Neural progenitor cell (in vitro differentiated cells): ENCODE results near the gene KLHL7. TPM values are rescaled to one million over a fixed set of nuclear protein-coding genes. Genes with fewer than 3 reads are reported as not detected.

Experiments
- DNase-seq: peaks from one replicate; pipeline ENCODE4 v3.0.0-alpha.2; 2016; ENCODE audit warnings: low spot score
- H2AFZ ChIP-seq: fragments of 200-600 bp; sonication (generic); replicated peaks from 2 replicates; pipeline ENCODE4 v1.6.1; 2016; ENCODE audit warnings: antibody characterized with exemption
- H3F3A ChIP-seq: fragments of 200-600 bp; sonication (generic); 2 replicates; pipeline ENCODE4 v1.6.1; 2016; ENCODE audit warnings: antibody characterized with exemption, low read depth
- H3K27ac ChIP-seq: fragments of 200-600 bp; sonication (generic); 2 replicates; pipeline ENCODE4 v1.5.1; 2016; ENCODE audit warnings: mild to moderate bottlenecking
- H3K27me3 ChIP-seq: fragments of 200-600 bp; sonication (generic); 2 replicates; pipeline ENCODE4 v1.6.1; 2016; ENCODE audit warnings: mild to moderate bottlenecking, moderate library complexity
- H3K36me3 ChIP-seq: fragments of 200-600 bp; sonication (generic); 2 replicates; pipeline ENCODE4 v1.5.1; 2016
- H3K4me1 ChIP-seq: fragments of 200-600 bp; sonication (generic); 2 replicates; pipeline ENCODE4 v1.6.1; 2016; ENCODE audit warnings: mixed run types
- H3K4me2 ChIP-seq: fragments of 200-600 bp; sonication (generic); 2 replicates; pipeline ENCODE4 v1.6.1; 2016
- H3K4me3 ChIP-seq: fragments of 200-600 bp; sonication (generic); 2 replicates; pipeline ENCODE4 v1.5.1; 2016
- H3K79me2 ChIP-seq: fragments of 200-600 bp; sonication (generic); 2 replicates; pipeline ENCODE4 v1.6.1; 2016; ENCODE audit warnings: low read depth
- H3K9ac ChIP-seq: fragments of 200-600 bp; sonication (generic); 2 replicates; pipeline ENCODE4 v1.6.1; 2016
- H3K9me3 ChIP-seq: fragments of 200-600 bp; sonication (generic); 2 replicates; pipeline ENCODE4 v1.5.1; 2016; ENCODE audit warnings: low read depth
- H4K20me1 ChIP-seq: fragments of 200-600 bp; sonication (generic); 2 replicates; pipeline ENCODE4 v1.6.1; 2016; ENCODE audit warnings: low read depth
- H3K27ac Mint-ChIP-seq: 3 replicates; pipeline ENCODE4 v1.8.0; 2021; ENCODE audit warnings: mixed read lengths
- H3K27me3 Mint-ChIP-seq: 2 replicates; pipeline ENCODE4 v1.8.0; 2022; ENCODE audit warnings: low read depth, mild to moderate bottlenecking, inconsistent platforms, moderate library complexity, mixed read lengths; ENCODE audit not compliant: insufficient read depth
- H3K36me3 Mint-ChIP-seq: 3 replicates; pipeline ENCODE4 v1.8.0; 2021; ENCODE audit warnings: mixed read lengths
- H3K4me1 Mint-ChIP-seq: 3 replicates; pipeline ENCODE4 v1.8.0; 2021; ENCODE audit warnings: mixed read lengths
- H3K4me3 Mint-ChIP-seq: 3 replicates; pipeline ENCODE4 v1.8.0; 2021; ENCODE audit warnings: mild to moderate bottlenecking, moderate library complexity, mixed read lengths
- H3K9me3 Mint-ChIP-seq: 3 replicates; pipeline ENCODE4 v1.8.0; 2020; ENCODE audit warnings: mixed read lengths
- CTCF ChIP-seq: fragments of 200-600 bp; sonication (generic); IDR thresholded peaks from 2 replicates; pipeline ENCODE4 v1.5.1; 2017; ENCODE audit warnings: antibody characterized with exemption, mild to moderate bottlenecking
- EZH2 ChIP-seq: fragments of 200-600 bp; sonication (generic); IDR thresholded peaks from 2 replicates; pipeline ENCODE4 v1.6.1; 2017; ENCODE audit warnings: antibody characterized with exemption, mild to moderate bottlenecking, moderate library complexity
- EZH2phosphoT487 ChIP-seq: fragments of 200-600 bp; sonication (generic); IDR thresholded peaks from 2 replicates; pipeline ENCODE4 v1.6.1; 2017; ENCODE audit warnings: antibody characterized with exemption
- total RNA-seq: library from RNA; depleted of rRNA; stranded (reverse); fragments of >200 nt; gene quantifications from 2 replicates; pipeline ENCODE4 v1.2.3, GENCODE V29; 2015; ENCODE audit warnings: low replicate concordance

The KLHL7 gene
- total RNA-seq, 1 donor from 2014 or later = 117 TPM

GRCh38 chr7:23205577-23205908 is 100.0 kb downstream of the KLHL7 start:
- Histone ChIP-seq H3K9ac (no peak overlapping the region), H3K27me3 (no peaks in the 10 kb centered on the region), H3K79me2 (no peaks in the 10 kb centered on the region), H3K4me1 (no peaks in the 10 kb centered on the region), H3K4me3 (no peak overlapping the region), H3K27ac (no peak overlapping the region), H2AFZ (no peak overlapping the region), H3F3A (no peaks in the 10 kb centered on the region), H3K4me2 (no peak overlapping the region), H3K9me3 (no peaks in the 10 kb centered on the region), H3K36me3 (no peaks in the 10 kb centered on the region), H4K20me1 (no peaks in the 10 kb centered on the region)
- Mint-ChIP-seq H3K36me3 (peaks cover 12% of the 10 kb centered on the region), H3K27ac (no peak overlapping the region), H3K9me3 (no peaks in the 10 kb centered on the region), H3K4me1 (no peaks in the 10 kb centered on the region), H3K4me3 (no peak overlapping the region), H3K27me3 (no peaks in the 10 kb centered on the region)
- TF ChIP-seq EZH2phosphoT487 = no peak
- no peak for TF ChIP-seq EZH2
- no peak for TF ChIP-seq CTCF
- no peak for DNase-seq

GRCh38 chr7:23205909-23206767 is 100.6 kb downstream of the KLHL7 start:
- H3K4me1 ChIP-seq = no peaks in the 10 kb centered on the region
- H3K27me3 ChIP-seq = no peaks in the 10 kb centered on the region
- H3K79me2 ChIP-seq = no peaks in the 10 kb centered on the region
- no peaks in the 10 kb centered on the region for H3K36me3 ChIP-seq
- H4K20me1 ChIP-seq = no peaks in the 10 kb centered on the region
- TF ChIP-seq EZH2phosphoT487 (no peak), EZH2 (no peak), CTCF (no peak)
- no peak overlapping the region for H3K27ac Mint-ChIP-seq
- H2AFZ ChIP-seq = no peak overlapping the region
- H3K4me2 ChIP-seq = no peak overlapping the region
- H3K4me3 Mint-ChIP-seq = no peak overlapping the region
- H3K27me3 Mint-ChIP-seq = no peaks in the 10 kb centered on the region
- no peak overlapping the region for H3K4me3 ChIP-seq
- no peak overlapping the region for H3K9ac ChIP-seq
- no peak overlapping the region for H3K27ac ChIP-seq
- no peaks in the 10 kb centered on the region for H3F3A ChIP-seq
- H3K36me3 Mint-ChIP-seq = peaks cover 12% of the 10 kb centered on the region
- no peak for DNase-seq
- no peaks in the 10 kb centered on the region for H3K9me3 ChIP-seq
- H3K9me3 Mint-ChIP-seq = no peaks in the 10 kb centered on the region
- H3K4me1 Mint-ChIP-seq = no peaks in the 10 kb centered on the region

- no peak overlapping the region for H2AFZ ChIP-seq
- Mint-ChIP-seq H3K4me1 (no peaks in the 10 kb centered on the region), H3K27ac (no peak overlapping the region), H3K4me3 (no peak overlapping the region), H3K36me3 (peaks cover 9% of the 10 kb centered on the region), H3K9me3 (no peaks in the 10 kb centered on the region), H3K27me3 (no peaks in the 10 kb centered on the region)
- no peaks in the 10 kb centered on the region for H3K9me3 ChIP-seq
- no peak overlapping the region for H3K4me2 ChIP-seq
- no peak overlapping the region for H3K9ac ChIP-seq
- H3K79me2 ChIP-seq = no peaks in the 10 kb centered on the region
- no peaks in the 10 kb centered on the region for H3K36me3 ChIP-seq
- H3K27me3 ChIP-seq = no peaks in the 10 kb centered on the region
- H3K27ac ChIP-seq = no peak overlapping the region
- DNase-seq = no peak
- no peaks in the 10 kb centered on the region for H4K20me1 ChIP-seq
- TF ChIP-seq CTCF (no peak), EZH2phosphoT487 (no peak), EZH2 (no peak)
- H3K4me1 ChIP-seq = no peaks in the 10 kb centered on the region
- H3F3A ChIP-seq = no peaks in the 10 kb centered on the region
- H3K4me3 ChIP-seq = no peak overlapping the region
Observed at GRCh38 chr7:23207021-23207420, 101.4 kb downstream of the KLHL7 start.
